ENCODE results near the gene SPEM3. TPM values are rescaled to one million over a fixed set of nuclear protein-coding genes. Genes with fewer than 3 reads are reported as not detected.

The SPEM3 gene
- total RNA-seq, 1 donor from 2014 or later, result not detected

Other genes with a start within 250 kb of the SPEM3 start
- gene ASGR1, start 249.5 kb upstream of the SPEM3 start, total RNA-seq, result 10.6 and 11.1 TPM in 2 replicates
- gene DLG4, start 209.0 kb upstream of the SPEM3 start, total RNA-seq, result 46.3 and 48.6 TPM in 2 replicates
- gene ACADVL, start 208.9 kb upstream of the SPEM3 start, total RNA-seq, result 653 and 693 TPM in 2 replicates
- gene DVL2, start 194.3 kb upstream of the SPEM3 start, total RNA-seq, result 104 TPM in 2 replicates
- 66.9 and 73.7 TPM in 2 replicates for gene PHF23, start 189.4 kb upstream of the SPEM3 start, total RNA-seq
- gene GABARAP, start 186.4 kb upstream of the SPEM3 start, total RNA-seq, result 447 and 466 TPM in 2 replicates
- gene CTDNEP1, start 177.1 kb upstream of the SPEM3 start, total RNA-seq, result 134 and 137 TPM in 2 replicates
- 42.3 and 45.0 TPM in 2 replicates for gene ELP5, start 176.6 kb upstream of the SPEM3 start, total RNA-seq
- gene CLDN7, start 166.4 kb upstream of the SPEM3 start, total RNA-seq, result 137 and 147 TPM in 2 replicates
- gene SLC2A4, start 147.1 kb upstream of the SPEM3 start, total RNA-seq, result 1.5 and 2.0 TPM in 2 replicates
- 2.7 and 4.3 TPM in 2 replicates for gene YBX2, start 134.2 kb upstream of the SPEM3 start, total RNA-seq
- 323 and 338 TPM in 2 replicates for gene EIF5A, start 121.2 kb upstream of the SPEM3 start, total RNA-seq
- 77.1 and 81.1 TPM in 2 replicates for gene GPS2, start 113.5 kb upstream of the SPEM3 start, total RNA-seq
- 75.2 TPM in 2 replicates for gene NEURL4, start 99.5 kb upstream of the SPEM3 start, total RNA-seq
- 1.0 TPM in 1 of 2 replicates, not detected in the other for gene ACAP1, start 92.3 kb upstream of the SPEM3 start, total RNA-seq
- gene KCTD11, start 76.7 kb upstream of the SPEM3 start, total RNA-seq, result 11.3 and 12.4 TPM in 2 replicates
- not detected in 2 replicates for gene TMEM95, start 73.7 kb upstream of the SPEM3 start, total RNA-seq
- gene TNK1, start 47.8 kb upstream of the SPEM3 start, total RNA-seq, result 9.1 and 13.4 TPM in 2 replicates
- 35.5 and 37.9 TPM in 2 replicates for gene PLSCR3, start 34.3 kb upstream of the SPEM3 start, total RNA-seq
- gene TMEM256, start 24.8 kb upstream of the SPEM3 start, total RNA-seq, result 89.2 and 102 TPM in 2 replicates
- gene NLGN2, start 21.0 kb upstream of the SPEM3 start, total RNA-seq, result 30.3 and 34.4 TPM in 2 replicates
- gene SPEM1, start 8.5 kb upstream of the SPEM3 start, total RNA-seq, result not detected in 2 replicates
- gene SPEM2, start 3.2 kb upstream of the SPEM3 start, total RNA-seq, result not detected in 2 replicates
- gene TMEM102, start 6.6 kb downstream of the SPEM3 start, total RNA-seq, result 8.1 and 10.0 TPM in 2 replicates
- gene FGF11, start 10.7 kb downstream of the SPEM3 start, total RNA-seq, result 4.5 and 5.1 TPM in 2 replicates
- gene CHRNB1, start 16.2 kb downstream of the SPEM3 start, total RNA-seq, result 17.2 and 19.1 TPM in 2 replicates
- 26.8 and 28.4 TPM in 2 replicates for gene ZBTB4, start 50.8 kb downstream of the SPEM3 start, total RNA-seq
- not detected in 2 replicates for gene SLC35G6, start 52.6 kb downstream of the SPEM3 start, total RNA-seq
- 195 and 210 TPM in 2 replicates for gene POLR2A, start 55.5 kb downstream of the SPEM3 start, total RNA-seq
- gene TNFSF12, start 120.2 kb downstream of the SPEM3 start, total RNA-seq, result 9.4 and 10.7 TPM in 2 replicates
- 4.1 and 4.7 TPM in 2 replicates for gene TNFSF13, start 129.9 kb downstream of the SPEM3 start, total RNA-seq
- gene SENP3, start 133.1 kb downstream of the SPEM3 start, total RNA-seq, result 58.2 and 62.5 TPM in 2 replicates
- gene CD68, start 150.8 kb downstream of the SPEM3 start, total RNA-seq, result not detected in 2 replicates
- gene MPDU1, start 155.0 kb downstream of the SPEM3 start, total RNA-seq, result 71.4 and 71.9 TPM in 2 replicates
- gene SOX15, start 161.2 kb downstream of the SPEM3 start, total RNA-seq, result 0.93 and 1.0 TPM in 2 replicates
- gene FXR2, start 186.0 kb downstream of the SPEM3 start, total RNA-seq, result 53.6 and 61.4 TPM in 2 replicates
- 108 and 120 TPM in 2 replicates for gene SAT2, start 199.0 kb downstream of the SPEM3 start, total RNA-seq
- 5.1 and 5.9 TPM in 2 replicates for gene SHBG, start 201.3 kb downstream of the SPEM3 start, total RNA-seq
- 1.5 and 2.1 TPM in 2 replicates for gene ATP1B2, start 222.1 kb downstream of the SPEM3 start, total RNA-seq